Posterior cingulate gyrus (tissue), 11 donors: ENCODE data around the gene METTL26.

ENCODE experiments used
- DNase-seq, 10 donors: peaks; one replicate each; pipeline versions ENCODE4 v3.0.0 to v3.0.0-alpha.2; 2020 to 2021; ENCODE audit warnings: mixed read lengths in 3 of 10
- intact Hi-C: fragments of 100-400 bp; cut with DNase I; formaldehyde crosslinking; loops from one replicate; pipeline ENCODE4 v1.15.1; 2023

METTL26 gene

GRCh38 chr16:675884-676564, 39.9 kb upstream of the METTL26 start:
- intact Hi-C loops: no loop called here
- DNase-seq: no peak

GRCh38 chr16:674968-675883, 39.1 kb upstream of the METTL26 start, which contains the start of gene RHBDL1:
TSS of gene RHBDL1 (plus strand) at chr16:675671. CDS start at chr16:675791, 120 bp downstream.
- intact Hi-C loops: no loop called here
- peak in 9 of 10 donors; percentile 45 to 94 (median 60) for DNase-seq

GRCh38 chr16:674214-674881, 38.2 kb upstream of the METTL26 start:
- intact Hi-C loops: no loop called here
- no peak for DNase-seq

- DNase-seq: no peak
- intact Hi-C loops: no loop called here
Measured at GRCh38 chr16:673399-673991, 37.4 kb upstream of the METTL26 start.

- no peak for DNase-seq
- intact Hi-C loops: no loop called here
Measured at GRCh38 chr16:672851-673250, 36.7 kb upstream of the METTL26 start.

GRCh38 chr16:672371-672770, 36.3 kb upstream of the METTL26 start:
- intact Hi-C loops: no loop called here
- DNase-seq: no peak

- DNase-seq: no peak
- intact Hi-C loops: no loop called here
Measured at GRCh38 chr16:671353-672131, 35.4 kb upstream of the METTL26 start.

GRCh38 chr16:670485-671352, 34.6 kb upstream of the METTL26 start:
- DNase-seq: no peak
- intact Hi-C loops: no loop called here

GRCh38 chr16:669666-670065, 33.6 kb upstream of the METTL26 start:
- no peak for DNase-seq
- intact Hi-C loops: no loop called here

GRCh38 chr16:668519-669171, 32.5 kb upstream of the METTL26 start:
- intact Hi-C loops: no loop called here
- DNase-seq: no peak

GRCh38 chr16:667780-668518, 31.8 kb upstream of the METTL26 start, which contains the start of gene RHOT2:
TSS of gene RHOT2 (plus strand) at chr16:668132. CDS start at chr16:668200, 68 bp downstream.
- DNase-seq: peak; percentile 87 to 99 (median 94)
- intact Hi-C loops: no loop called here

- no peak for DNase-seq
- intact Hi-C loops: no loop called here
Measured at GRCh38 chr16:667113-667779, 31.1 kb upstream of the METTL26 start.

GRCh38 chr16:666572-666971, 30.5 kb upstream of the METTL26 start:
- intact Hi-C loops: no loop called here
- no peak for DNase-seq

- intact Hi-C loops: no loop called here
- DNase-seq: no peak
Measured at GRCh38 chr16:662597-662996, 26.5 kb upstream of the METTL26 start.

GRCh38 chr16:662095-662494, 26.0 kb upstream of the METTL26 start:
- DNase-seq: no peak
- intact Hi-C loops: no loop called here

GRCh38 chr16:661184-661821, 25.2 kb upstream of the METTL26 start:
- DNase-seq: no peak
- intact Hi-C loops: no loop called here
